B cell (primary cell): Measurements from ENCODE around the gene NHS. TPM values are rescaled to one million over a fixed set of nuclear protein-coding genes. Genes with fewer than 3 reads are reported as not detected.

Experiments
- ATAC-seq: fragments of 200-7000 bp; cut with Tn5 transposase; one replicate; pipeline ENCODE4 v1.10.0; 2021; ENCODE audit warnings: low read depth, mild to moderate bottlenecking, moderate number of reproducible peaks, moderate library complexity
- CTCF ChIA-PET: fragments of 350-600 bp; sonication (Branson Sonifier 250); formaldehyde crosslinking; loops from one replicate; lab custom pipeline; 2021; ENCODE audit warnings: antibody characterized with exemption, inconsistent platforms; lab: Charles Lee
- POLR2A ChIA-PET: fragments of 350-600 bp; sonication (Branson Sonifier 250); formaldehyde crosslinking; loops from one replicate; lab custom pipeline; 2021; ENCODE audit warnings: antibody characterized with exemption; lab: Charles Lee
- DNase-seq: peaks from one replicate; pipeline ENCODE4 v3.0.0; 2013
- H2AFZ ChIP-seq: 2 replicates; pipeline ENCODE4 v1.6.1; 2012; ENCODE audit warnings: mild to moderate bottlenecking, low read depth, low read length; ENCODE audit not compliant: insufficient read depth, poor library complexity, severe bottlenecking
- H3K27ac ChIP-seq, 2 donors: 1 replicate in 1 of 2; 2 replicates in 1 of 2; pipeline ENCODE4 v1.5.1; 2012 to 2013; ENCODE audit warnings: low read length in 2 of 2, mild to moderate bottlenecking in 2 of 2, moderate library complexity in 1 of 2
- H3K27me3 ChIP-seq, 4 experiments: fragments of 200-600 bp in 1 of 4; sonication (generic) in 1 of 4; replicated peaks in 1 of 4; 1 replicate in 2 of 4; 2 replicates in 2 of 4; pipeline versions ENCODE4 v1.6.1 to v1.7.0; 2013 to 2016; ENCODE audit warnings: low read length in 3 of 4, mild to moderate bottlenecking in 2 of 4, mixed read lengths in 1 of 4, moderate library complexity in 1 of 4; ENCODE audit not compliant: insufficient read depth in 4 of 4, control insufficient read depth in 3 of 4; ENCODE audit errors: control extremely low read depth in 1 of 4
- H3K36me3 ChIP-seq, 2 experiments: replicated peaks in 1 of 2; 1 replicate in 1 of 2; 2 replicates in 1 of 2; pipeline versions ENCODE4 v1.6.1 to v1.7.1; 2013; ENCODE audit warnings: low read length in 1 of 2; ENCODE audit not compliant: insufficient read depth in 2 of 2, control insufficient read depth in 1 of 2; ENCODE audit errors: control extremely low read depth in 1 of 2, extremely low read depth in 1 of 2
- H3K4me1 ChIP-seq, 2 donors: fragments of 200-600 bp in 1 of 2; sonication (generic) in 1 of 2; 1 replicate in 1 of 2; 2 replicates in 1 of 2; pipeline versions ENCODE4 v1.5.1 to v1.6.1; 2013 to 2017; ENCODE audit warnings: low read length in 2 of 2; ENCODE audit not compliant: control insufficient read depth in 2 of 2, insufficient read depth in 2 of 2
- H3K4me2 ChIP-seq: replicated peaks from 2 replicates; pipeline ENCODE3; 2012; ENCODE audit warnings: mild to moderate bottlenecking, low read depth, low read length; ENCODE audit not compliant: poor library complexity, severe bottlenecking
- H3K4me3 ChIP-seq, 5 experiments: fragments of 200-600 bp in 1 of 5; sonication (generic) in 1 of 5; 1 replicate in 3 of 5; 2 replicates in 2 of 5; pipeline versions ENCODE4 v1.5.1 to v1.7.0; 2011 to 2016; ENCODE audit warnings: low read length in 4 of 5, mild to moderate bottlenecking in 4 of 5, low read depth in 2 of 5, control low read depth in 1 of 5, moderate library complexity in 1 of 5; ENCODE audit not compliant: insufficient read depth in 1 of 5; ENCODE audit errors: control extremely low read depth in 1 of 5, extremely low read depth in 1 of 5
- H3K79me2 ChIP-seq: fragments of 200-600 bp; sonication (generic); one replicate; pipeline ENCODE4 v1.6.0; 2016; ENCODE audit warnings: low read length; ENCODE audit not compliant: control insufficient read depth, insufficient read depth
- H3K9ac ChIP-seq: fragments of 200-600 bp; sonication (generic); 2 replicates; pipeline ENCODE4 v1.6.1; 2017; ENCODE audit warnings: mild to moderate bottlenecking, low read length, moderate library complexity
- H3K9me3 ChIP-seq, 3 donors: one replicate each; pipeline versions ENCODE4 v1.6.1 to v1.7.1; 2013; ENCODE audit warnings: low read length in 2 of 3; ENCODE audit not compliant: control insufficient read depth in 2 of 3, insufficient read depth in 1 of 3; ENCODE audit errors: control extremely low read depth in 1 of 3
- H4K20me1 ChIP-seq: 2 replicates; pipeline ENCODE4 v1.6.0; 2012; ENCODE audit warnings: mild to moderate bottlenecking, low read length; ENCODE audit not compliant: insufficient read depth, control insufficient read depth, poor library complexity, severe bottlenecking
- H3K27ac Mint-ChIP-seq: one replicate; pipeline ENCODE4 v1.8.0; 2021; ENCODE audit warnings: mixed read lengths
- H3K27me3 Mint-ChIP-seq: one replicate; pipeline ENCODE4 v1.8.0; 2021; ENCODE audit warnings: mixed read lengths
- H3K4me1 Mint-ChIP-seq: one replicate; pipeline ENCODE4 v1.8.0; 2021; ENCODE audit warnings: mixed read lengths
- H3K4me3 Mint-ChIP-seq: one replicate; pipeline ENCODE4 v1.8.0; 2021; ENCODE audit warnings: mixed read lengths
- H3K9me3 Mint-ChIP-seq: one replicate; pipeline ENCODE4 v1.8.0; 2022; ENCODE audit warnings: mixed read lengths; ENCODE audit not compliant: insufficient read depth
- EZH2 ChIP-seq: IDR thresholded peaks from 2 replicates; pipeline ENCODE4 v1.6.1; 2012; ENCODE audit warnings: borderline replicate concordance, low read depth, mild to moderate bottlenecking, moderate library complexity, low read length; ENCODE audit not compliant: insufficient read depth, poor library complexity, severe bottlenecking
- WGBS: methylation state at CpG from one replicate; pipeline ENCODE4 v1.1.5; 2013; ENCODE audit warnings: missing lambda C conversion rate; ENCODE audit not compliant: insufficient coverage; 5-methylcytosine and 5-hydroxymethylcytosine counted together
- intact Hi-C: fragments of 100-400 bp; cut with micrococcal nuclease; formaldehyde crosslinking; loops from one replicate; pipeline ENCODE4 v1.10.0; 2022
- polyA plus RNA-seq: library from polyadenylated mRNA; depleted of rRNA; stranded (reverse); fragments of >200 nt; gene quantifications from 2 replicates; pipeline ENCODE4 v1.2.3, GENCODE V29; 2012
- total RNA-seq, 2 donors: library from RNA; stranded (reverse); fragments of 120-200 nt in 1 of 2; gene quantifications; 1 replicate in 1 of 2; 2 replicates in 1 of 2; pipeline versions ENCODE4 v1.2.3 to v1.2.4, GENCODE V29; 2013 to 2022
- TF ChIP-seq, protein P1 (sequence below): fragments of 200-600 bp; IDR thresholded peaks from one replicate; pipeline ENCODE4 v1.8.0; 2022; ENCODE audit warnings: antibody characterized with exemption, mild to moderate bottlenecking

NHS gene
- total and polyA plus RNA-seq, 2 donors (not counting 1 experiment from before 2014, with no cell fraction given), result not detected

DNA sequence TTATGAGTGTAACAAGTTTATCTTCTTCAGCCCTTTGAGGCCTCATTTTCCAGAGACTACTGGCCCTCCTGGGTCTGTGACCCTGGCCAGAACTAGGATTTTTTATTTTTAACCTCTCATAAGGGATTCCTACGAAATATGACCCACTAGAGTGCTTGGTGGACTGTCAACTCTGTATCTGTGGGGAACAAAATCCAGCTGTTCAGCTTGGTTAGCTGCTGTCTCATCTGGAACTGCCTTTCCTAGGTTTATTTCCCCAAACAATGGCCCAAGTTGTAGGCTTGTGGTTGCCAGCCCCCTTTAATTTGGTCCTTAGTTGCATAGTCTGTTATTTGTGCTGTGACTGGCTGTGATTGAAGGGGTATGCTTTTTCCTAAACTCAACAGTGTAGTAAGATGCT is 56.2 kb downstream of the NHS start:
- Histone ChIP-seq H3K4me3 (no peak overlapping the region), H3K79me2 (no peaks in the 10 kb centered on the region), H3K36me3 (no peaks in the 10 kb centered on the region), H4K20me1 (no peaks in the 10 kb centered on the region), H2AFZ (no peak overlapping the region), H3K4me2 (no peak overlapping the region), H3K27ac (no peak overlapping the region), H3K9ac (no peak overlapping the region), H3K4me1 (no peaks in the 10 kb centered on the region), H3K27me3 (no peaks in the 10 kb centered on the region), H3K9me3 (no peaks in the 10 kb centered on the region)
- TF ChIP-seq, protein P1, sequence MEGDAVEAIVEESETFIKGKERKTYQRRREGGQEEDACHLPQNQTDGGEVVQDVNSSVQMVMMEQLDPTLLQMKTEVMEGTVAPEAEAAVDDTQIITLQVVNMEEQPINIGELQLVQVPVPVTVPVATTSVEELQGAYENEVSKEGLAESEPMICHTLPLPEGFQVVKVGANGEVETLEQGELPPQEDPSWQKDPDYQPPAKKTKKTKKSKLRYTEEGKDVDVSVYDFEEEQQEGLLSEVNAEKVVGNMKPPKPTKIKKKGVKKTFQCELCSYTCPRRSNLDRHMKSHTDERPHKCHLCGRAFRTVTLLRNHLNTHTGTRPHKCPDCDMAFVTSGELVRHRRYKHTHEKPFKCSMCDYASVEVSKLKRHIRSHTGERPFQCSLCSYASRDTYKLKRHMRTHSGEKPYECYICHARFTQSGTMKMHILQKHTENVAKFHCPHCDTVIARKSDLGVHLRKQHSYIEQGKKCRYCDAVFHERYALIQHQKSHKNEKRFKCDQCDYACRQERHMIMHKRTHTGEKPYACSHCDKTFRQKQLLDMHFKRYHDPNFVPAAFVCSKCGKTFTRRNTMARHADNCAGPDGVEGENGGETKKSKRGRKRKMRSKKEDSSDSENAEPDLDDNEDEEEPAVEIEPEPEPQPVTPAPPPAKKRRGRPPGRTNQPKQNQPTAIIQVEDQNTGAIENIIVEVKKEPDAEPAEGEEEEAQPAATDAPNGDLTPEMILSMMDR, result no peak
- TF ChIP-seq EZH2, result no peak
- WGBS, result no CpG with 5 or more reads among the region's 1 CpG
- H3K4me1 Mint-ChIP-seq, result no peaks in the 10 kb centered on the region
- CTCF ChIA-PET, result no interaction called here
- no peak overlapping the region for H3K4me3 Mint-ChIP-seq
- DNase-seq (no peak), ATAC-seq (no peak)
- POLR2A ChIA-PET, result no interaction called here
- H3K9me3 Mint-ChIP-seq, result no peaks in the 10 kb centered on the region
- no peak overlapping the region for H3K27ac Mint-ChIP-seq
- intact Hi-C loops, result no loop called here
- H3K27me3 Mint-ChIP-seq, result no peaks in the 10 kb centered on the region

DNA sequence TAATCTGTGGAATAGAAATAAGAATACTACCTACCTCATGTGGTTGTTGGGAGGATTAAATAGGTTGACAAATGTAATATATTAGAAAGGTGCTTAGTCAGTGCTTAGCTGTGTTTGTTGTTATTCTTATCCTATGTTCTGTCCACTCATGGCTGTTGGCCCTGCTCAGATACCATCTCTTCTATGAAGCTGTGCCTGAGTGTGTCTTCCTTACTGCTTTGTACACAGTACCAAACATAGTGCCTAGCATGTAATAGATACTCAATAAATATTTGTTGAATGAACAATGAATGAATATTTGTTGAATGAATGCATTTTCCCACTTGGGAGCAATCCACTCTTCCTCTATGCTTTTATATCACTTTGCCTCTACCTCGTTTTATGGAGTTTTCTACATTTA is 57.2 kb downstream of the NHS start:
- CTCF ChIA-PET, result no interaction called here
- Histone ChIP-seq H3K36me3 (no peaks in the 10 kb centered on the region), H3K4me2 (no peak overlapping the region), H3K79me2 (no peaks in the 10 kb centered on the region), H3K27ac (no peak overlapping the region), H3K27me3 (no peaks in the 10 kb centered on the region), H4K20me1 (no peaks in the 10 kb centered on the region), H3K4me1 (no peaks in the 10 kb centered on the region), H2AFZ (no peak overlapping the region), H3K9me3 (no peaks in the 10 kb centered on the region), H3K4me3 (no peak overlapping the region), H3K9ac (no peak overlapping the region)
- POLR2A ChIA-PET, result no interaction called here
- Mint-ChIP-seq H3K27me3 (no peaks in the 10 kb centered on the region), H3K4me3 (no peak overlapping the region), H3K9me3 (no peaks in the 10 kb centered on the region), H3K27ac (no peak overlapping the region), H3K4me1 (no peaks in the 10 kb centered on the region)
- TF ChIP-seq EZH2, result no peak
- TF ChIP-seq, protein P1, result no peak
- no CpG with 5 or more reads among the region's 1 CpG for WGBS
- intact Hi-C loops, result no loop called here
- DNase-seq (no peak), ATAC-seq (no peak)
